HepG2 (cell line): ENCODE data around the gene MTIF3. TPM values are rescaled to one million over a fixed set of nuclear protein-coding genes. Genes with fewer than 3 reads are reported as not detected.

Experiments
- HNRNPK ChIP-seq: fragments of 200-400 bp; formaldehyde crosslinking; IDR thresholded peaks from 2 replicates; pipeline ENCODE4 v1.6.1; 2018; ENCODE audit warnings: low read length, low read depth, moderate library complexity, mild to moderate bottlenecking; ENCODE audit not compliant: poor library complexity, severe bottlenecking
- ZNF101 ChIP-seq: sonication (generic); formaldehyde crosslinking; IDR thresholded peaks from 2 replicates; pipeline ENCODE4 v1.4.0; 2020; ENCODE audit warnings: mild to moderate bottlenecking, low read depth, missing genetic modification reagents, borderline replicate concordance
- polyA plus RNA-seq, 8 experiments: library from polyadenylated mRNA; depleted of rRNA in 3 of 8; stranded (reverse) in 7 of 8; unstranded in 1 of 8; fragments of >200 nt; fragmentation: Illumina TruSeq in 4 of 8; extraction: Trizol in 4 of 8; gene quantifications; 2 replicates each; pipeline versions ENCODE4 v1.2.1 to v1.2.3, GENCODE V29; 2011 to 2016; ENCODE audit warnings: low read depth in 4 of 8, missing spikeins in 1 of 8, mixed read lengths in 1 of 8; ENCODE audit not compliant: insufficient read depth in 1 of 8
- total RNA-seq, 5 experiments: library from RNA; depleted of rRNA; stranded (reverse); fragments of >200 nt; fragmentation: Illumina TruSeq; extraction: Trizol; gene quantifications; 2 replicates each; pipeline ENCODE4 v1.2.3, GENCODE V29; 2016; ENCODE audit warnings: low read depth in 1 of 5
- TF ChIP-seq, protein P1 (sequence below): sonication (generic); formaldehyde crosslinking; IDR thresholded peaks from 2 replicates; pipeline ENCODE4 v1.5.0; 2020; ENCODE audit warnings: mild to moderate bottlenecking, missing genetic modification reagents, borderline replicate concordance
- TF ChIP-seq, protein P2 (sequence below): sonication (generic); formaldehyde crosslinking; IDR thresholded peaks from 2 replicates; pipeline ENCODE4 v1.4.0; 2020; ENCODE audit warnings: missing genetic modification reagents

Gene MTIF3
- total and polyA plus RNA-seq, 2 of the 13 experiments (the other 11 are each of a cell fraction or from before 2014, with no cell fraction given) = 33.7 to 40.6 TPM

DNA sequence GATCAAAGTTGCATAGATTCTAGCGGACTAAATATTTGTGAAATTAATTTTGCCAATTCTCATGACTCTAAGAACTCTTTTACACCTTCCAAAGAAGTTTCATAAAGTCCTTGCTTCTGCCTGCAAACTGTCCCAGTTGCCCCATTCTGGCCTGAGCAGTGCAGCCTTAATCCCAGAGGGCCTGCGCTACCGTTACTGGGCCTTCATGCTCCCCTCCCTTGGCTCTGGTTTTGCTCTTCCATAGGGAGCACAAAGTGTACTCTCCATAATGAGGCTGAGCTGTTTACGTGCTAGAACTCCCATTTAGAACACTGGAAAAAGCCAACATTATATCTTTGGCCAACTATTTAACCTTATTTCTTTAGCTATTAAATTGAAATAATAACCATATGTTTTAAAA, 2.1 kb downstream of the MTIF3 start (continued):
- TF ChIP-seq, protein P1, sequence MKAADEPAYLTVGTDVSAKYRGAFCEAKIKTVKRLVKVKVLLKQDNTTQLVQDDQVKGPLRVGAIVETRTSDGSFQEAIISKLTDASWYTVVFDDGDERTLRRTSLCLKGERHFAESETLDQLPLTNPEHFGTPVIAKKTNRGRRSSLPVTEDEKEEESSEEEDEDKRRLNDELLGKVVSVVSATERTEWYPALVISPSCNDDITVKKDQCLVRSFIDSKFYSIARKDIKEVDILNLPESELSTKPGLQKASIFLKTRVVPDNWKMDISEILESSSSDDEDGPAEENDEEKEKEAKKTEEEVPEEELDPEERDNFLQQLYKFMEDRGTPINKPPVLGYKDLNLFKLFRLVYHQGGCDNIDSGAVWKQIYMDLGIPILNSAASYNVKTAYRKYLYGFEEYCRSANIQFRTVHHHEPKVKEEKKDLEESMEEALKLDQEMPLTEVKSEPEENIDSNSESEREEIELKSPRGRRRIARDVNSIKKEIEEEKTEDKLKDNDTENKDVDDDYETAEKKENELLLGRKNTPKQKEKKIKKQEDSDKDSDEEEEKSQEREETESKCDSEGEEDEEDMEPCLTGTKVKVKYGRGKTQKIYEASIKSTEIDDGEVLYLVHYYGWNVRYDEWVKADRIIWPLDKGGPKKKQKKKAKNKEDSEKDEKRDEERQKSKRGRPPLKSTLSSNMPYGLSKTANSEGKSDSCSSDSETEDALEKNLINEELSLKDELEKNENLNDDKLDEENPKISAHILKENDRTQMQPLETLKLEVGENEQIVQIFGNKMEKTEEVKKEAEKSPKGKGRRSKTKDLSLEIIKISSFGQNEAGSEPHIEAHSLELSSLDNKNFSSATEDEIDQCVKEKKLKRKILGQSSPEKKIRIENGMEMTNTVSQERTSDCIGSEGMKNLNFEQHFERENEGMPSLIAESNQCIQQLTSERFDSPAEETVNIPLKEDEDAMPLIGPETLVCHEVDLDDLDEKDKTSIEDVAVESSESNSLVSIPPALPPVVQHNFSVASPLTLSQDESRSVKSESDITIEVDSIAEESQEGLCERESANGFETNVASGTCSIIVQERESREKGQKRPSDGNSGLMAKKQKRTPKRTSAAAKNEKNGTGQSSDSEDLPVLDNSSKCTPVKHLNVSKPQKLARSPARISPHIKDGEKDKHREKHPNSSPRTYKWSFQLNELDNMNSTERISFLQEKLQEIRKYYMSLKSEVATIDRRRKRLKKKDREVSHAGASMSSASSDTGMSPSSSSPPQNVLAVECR (CRISPR knock-in tag) = no peak
- TF ChIP-seq ZNF101 (CRISPR knock-in tag) (no peak), HNRNPK (no peak)
- TF ChIP-seq, protein P2, sequence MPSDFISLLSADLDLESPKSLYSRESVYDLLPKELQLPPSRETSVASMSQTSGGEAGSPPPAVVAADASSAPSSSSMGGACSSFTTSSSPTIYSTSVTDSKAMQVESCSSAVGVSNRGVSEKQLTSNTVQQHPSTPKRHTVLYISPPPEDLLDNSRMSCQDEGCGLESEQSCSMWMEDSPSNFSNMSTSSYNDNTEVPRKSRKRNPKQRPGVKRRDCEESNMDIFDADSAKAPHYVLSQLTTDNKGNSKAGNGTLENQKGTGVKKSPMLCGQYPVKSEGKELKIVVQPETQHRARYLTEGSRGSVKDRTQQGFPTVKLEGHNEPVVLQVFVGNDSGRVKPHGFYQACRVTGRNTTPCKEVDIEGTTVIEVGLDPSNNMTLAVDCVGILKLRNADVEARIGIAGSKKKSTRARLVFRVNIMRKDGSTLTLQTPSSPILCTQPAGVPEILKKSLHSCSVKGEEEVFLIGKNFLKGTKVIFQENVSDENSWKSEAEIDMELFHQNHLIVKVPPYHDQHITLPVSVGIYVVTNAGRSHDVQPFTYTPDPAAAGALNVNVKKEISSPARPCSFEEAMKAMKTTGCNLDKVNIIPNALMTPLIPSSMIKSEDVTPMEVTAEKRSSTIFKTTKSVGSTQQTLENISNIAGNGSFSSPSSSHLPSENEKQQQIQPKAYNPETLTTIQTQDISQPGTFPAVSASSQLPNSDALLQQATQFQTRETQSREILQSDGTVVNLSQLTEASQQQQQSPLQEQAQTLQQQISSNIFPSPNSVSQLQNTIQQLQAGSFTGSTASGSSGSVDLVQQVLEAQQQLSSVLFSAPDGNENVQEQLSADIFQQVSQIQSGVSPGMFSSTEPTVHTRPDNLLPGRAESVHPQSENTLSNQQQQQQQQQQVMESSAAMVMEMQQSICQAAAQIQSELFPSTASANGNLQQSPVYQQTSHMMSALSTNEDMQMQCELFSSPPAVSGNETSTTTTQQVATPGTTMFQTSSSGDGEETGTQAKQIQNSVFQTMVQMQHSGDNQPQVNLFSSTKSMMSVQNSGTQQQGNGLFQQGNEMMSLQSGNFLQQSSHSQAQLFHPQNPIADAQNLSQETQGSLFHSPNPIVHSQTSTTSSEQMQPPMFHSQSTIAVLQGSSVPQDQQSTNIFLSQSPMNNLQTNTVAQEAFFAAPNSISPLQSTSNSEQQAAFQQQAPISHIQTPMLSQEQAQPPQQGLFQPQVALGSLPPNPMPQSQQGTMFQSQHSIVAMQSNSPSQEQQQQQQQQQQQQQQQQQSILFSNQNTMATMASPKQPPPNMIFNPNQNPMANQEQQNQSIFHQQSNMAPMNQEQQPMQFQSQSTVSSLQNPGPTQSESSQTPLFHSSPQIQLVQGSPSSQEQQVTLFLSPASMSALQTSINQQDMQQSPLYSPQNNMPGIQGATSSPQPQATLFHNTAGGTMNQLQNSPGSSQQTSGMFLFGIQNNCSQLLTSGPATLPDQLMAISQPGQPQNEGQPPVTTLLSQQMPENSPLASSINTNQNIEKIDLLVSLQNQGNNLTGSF (CRISPR knock-in tag) = no peak
